HG03175 (cell line): ENCODE data around the gene POLR1A.

Source experiments
- ATAC-seq: cut with Tn5 transposase; IDR thresholded peaks from one replicate; pipeline ENCODE4 v1.9.1; 2021; ENCODE audit warnings: mild to moderate bottlenecking, moderate library complexity; ENCODE audit not compliant: unreplicated experiment

POLR1A gene

DNA sequence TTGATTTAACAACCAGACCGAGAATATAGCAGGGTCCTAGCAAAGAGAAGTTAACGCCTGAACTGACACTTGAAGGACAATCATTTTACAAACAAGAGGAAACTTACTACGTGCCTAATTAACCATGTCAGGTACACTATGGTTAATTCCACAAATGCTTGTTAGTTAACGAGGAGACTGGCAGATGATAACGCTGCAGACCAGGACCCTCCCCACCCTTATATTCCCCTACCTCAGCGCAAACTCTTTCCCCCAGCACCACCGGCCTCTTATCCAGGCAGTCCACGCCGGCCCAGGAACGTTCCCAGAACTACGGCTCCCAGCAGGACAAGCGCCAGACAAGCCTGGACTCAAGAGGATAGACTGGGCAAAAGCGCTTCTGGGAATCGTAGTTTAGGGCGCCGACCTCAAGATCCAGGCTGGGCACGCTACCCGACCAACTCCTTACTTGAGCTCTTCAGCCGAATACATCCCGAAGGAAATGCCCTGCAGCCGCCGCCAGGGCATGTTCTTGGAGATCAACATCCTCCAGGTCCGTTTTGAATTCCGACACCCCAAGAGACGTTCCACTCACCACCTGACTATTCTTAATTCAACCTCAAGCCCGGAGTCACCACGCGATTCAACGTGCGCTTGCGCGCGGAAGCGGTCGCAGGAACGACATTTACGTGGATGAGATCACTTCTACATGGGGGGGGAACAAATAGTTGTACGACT is at the start of gene POLR1A:
Gene POLR1A, minus strand, starts transcription at position 635 of the 717 bp plus-strand sequence. Its CDS starts 110 bp downstream, at position 525.
- peak; percentile 75 for ATAC-seq

DNA sequence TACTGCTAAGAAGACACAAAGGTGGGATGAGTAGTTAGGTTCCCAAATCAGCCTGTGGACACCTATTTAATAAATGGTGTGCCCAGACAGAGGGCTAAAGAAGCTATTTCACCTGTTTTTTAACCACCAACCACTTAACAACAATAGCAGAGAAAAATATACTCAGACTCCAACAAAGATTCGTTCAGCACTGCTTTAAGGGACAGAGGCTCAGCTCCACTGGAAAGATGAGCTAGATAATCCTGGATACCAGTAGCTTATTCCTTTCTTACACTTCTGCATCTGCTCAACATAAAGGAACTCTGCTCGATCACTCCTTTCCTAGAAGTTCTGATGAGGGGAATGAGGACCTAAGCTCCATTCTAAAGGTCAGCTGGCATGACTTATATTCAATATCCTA is 44.8 kb upstream of the POLR1A start:
- no peak for ATAC-seq

DNA sequence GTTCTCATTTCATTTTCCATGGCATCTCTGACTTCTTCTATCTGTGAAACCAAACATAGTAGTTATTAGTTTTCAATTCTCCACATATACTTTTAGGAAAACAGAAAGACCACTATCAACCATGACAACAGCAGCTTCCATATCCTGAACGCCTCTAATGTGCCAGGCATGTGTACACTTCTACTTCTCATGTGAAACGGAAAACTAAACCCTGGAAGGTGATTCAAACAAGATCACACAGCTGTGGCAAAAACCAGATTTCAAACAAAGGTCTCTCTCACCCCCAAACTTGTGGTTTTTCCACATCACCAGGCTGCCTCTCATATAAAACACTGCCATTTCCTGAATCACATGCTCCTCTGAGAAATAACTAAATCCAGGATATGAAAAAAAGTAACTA is 42.1 kb upstream of the POLR1A start:
- ATAC-seq, result no peak

DNA sequence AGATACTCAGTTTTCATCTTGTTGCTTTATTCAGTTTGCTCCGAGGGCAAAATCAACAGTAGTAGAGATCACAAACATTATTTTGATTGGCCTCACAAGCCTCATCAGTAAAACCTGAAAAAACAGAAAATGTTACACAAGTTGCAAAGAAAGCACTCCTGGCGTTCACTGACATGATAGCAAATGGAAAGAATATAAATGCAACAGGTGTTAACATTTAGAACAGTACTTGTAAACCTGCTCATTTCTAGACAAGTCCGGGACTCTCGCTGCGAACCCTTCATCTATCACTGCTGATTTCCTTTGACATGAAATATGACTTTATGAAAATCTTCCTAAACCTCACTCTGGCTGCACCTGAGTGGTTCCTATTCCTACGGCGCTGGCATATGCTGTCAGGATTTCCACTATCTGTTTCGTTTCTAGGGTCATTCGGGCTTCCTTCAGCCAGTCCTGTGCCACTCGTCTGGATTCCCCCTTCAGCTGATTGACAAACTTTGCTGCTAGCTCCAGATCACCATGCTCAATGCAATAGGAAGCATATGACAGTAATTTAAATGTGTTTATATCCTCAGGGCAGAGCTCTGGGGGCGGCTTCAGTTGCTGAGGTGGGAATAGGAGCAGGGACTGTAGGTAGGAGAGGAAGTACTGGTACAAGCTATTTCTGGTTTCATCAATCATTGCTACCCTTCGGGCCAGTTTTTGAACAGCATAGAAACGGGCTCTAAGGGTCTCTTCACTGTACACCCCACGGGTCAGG is 38.4 kb upstream of the POLR1A start:
- no peak for ATAC-seq

DNA sequence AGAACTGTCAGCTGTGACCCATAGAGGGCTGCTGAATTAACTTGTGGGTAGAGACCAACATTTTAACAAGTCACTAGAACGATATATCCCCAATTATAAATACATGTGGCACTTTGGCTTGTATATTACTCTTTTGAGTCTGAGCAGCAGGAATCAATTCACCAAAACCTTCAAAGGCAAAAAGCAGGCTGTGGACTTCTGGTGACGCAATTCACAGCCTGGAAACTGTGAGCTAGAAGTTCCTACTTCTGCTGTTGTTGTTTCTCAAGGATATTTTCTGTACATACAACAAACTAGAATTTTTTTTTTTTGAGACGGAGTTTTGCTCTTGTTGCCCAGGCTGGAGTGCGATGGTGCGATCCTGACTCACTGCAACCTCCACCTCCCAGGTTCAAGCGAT is 37.6 kb upstream of the POLR1A start:
- ATAC-seq, result no peak

DNA sequence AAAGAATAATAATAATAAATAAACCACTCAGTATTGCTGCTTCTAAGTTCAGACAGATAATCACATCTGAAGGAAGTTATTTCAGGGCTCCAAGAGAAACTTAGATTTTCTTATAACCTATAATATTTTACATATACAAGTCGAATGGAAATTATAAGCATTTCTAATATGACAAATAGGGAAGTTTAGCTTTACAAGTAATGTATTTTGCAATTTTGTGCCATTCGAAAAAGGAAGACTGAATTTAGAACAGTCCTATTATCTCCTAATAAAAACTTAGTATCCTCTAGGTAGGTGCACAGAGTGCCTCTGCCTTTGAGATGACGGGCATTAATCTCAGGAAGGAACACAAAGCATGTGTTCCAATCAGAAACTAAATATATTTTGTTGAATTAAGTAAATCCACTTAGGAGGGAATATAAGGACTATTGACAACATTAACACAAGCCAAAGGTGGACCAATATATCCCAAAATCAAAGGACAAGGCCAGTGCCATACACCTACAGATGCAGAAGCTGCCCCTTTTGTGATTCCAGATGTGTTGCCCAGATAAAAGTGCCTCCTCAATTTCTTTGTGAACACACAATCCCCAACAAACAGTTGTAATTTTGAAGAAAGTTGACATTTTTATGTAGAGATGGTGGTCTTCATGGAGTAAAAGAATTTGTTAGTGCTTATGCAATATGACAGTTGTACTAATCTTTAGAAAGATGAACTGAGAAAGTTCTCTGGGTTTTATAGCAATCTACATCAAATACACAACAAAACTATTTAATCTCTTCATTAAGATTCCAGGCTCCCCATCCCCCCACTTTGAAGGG is 37.0 kb upstream of the POLR1A start:
- ATAC-seq, result no peak

DNA sequence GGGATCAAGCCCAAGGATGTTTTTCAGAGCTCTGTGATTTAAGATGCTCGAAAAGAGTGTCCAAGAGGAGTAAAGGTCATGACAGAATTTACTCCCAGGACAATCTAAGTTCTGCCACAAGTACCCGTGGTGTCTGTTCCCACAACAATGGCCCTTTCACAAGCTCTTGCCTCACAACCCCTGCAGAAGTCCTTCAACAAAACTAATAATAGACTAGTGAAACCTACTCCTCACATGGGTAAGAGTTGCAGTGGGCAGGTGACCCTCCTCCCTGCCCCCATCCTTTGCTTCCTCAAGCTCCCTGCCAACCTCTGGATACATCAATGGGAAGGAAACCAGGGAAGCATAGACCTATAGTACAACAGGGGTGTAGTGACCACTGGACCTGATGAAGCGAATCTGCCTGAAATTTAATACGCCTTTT is 35.3 kb upstream of the POLR1A start:
- ATAC-seq, result no peak

DNA sequence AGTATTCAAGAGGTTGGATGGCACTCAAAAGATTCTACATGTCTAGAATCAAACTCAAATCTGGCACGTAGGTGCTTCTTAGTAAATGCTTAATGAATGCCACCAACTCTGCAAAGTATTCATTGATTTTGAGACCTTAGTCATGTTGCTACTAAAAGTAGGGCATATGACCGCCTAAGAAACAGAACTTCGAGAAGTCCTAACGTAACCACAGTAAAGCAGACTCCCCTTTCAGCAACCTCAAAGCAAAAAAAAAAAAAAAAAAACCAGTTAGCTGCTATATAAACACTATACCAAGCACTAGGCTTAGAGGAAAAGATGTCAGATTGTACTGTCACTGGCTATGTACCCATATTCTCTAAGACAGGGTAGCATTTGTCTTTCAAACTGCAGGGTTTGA is 34.3 kb upstream of the POLR1A start:
- ATAC-seq, result no peak

DNA sequence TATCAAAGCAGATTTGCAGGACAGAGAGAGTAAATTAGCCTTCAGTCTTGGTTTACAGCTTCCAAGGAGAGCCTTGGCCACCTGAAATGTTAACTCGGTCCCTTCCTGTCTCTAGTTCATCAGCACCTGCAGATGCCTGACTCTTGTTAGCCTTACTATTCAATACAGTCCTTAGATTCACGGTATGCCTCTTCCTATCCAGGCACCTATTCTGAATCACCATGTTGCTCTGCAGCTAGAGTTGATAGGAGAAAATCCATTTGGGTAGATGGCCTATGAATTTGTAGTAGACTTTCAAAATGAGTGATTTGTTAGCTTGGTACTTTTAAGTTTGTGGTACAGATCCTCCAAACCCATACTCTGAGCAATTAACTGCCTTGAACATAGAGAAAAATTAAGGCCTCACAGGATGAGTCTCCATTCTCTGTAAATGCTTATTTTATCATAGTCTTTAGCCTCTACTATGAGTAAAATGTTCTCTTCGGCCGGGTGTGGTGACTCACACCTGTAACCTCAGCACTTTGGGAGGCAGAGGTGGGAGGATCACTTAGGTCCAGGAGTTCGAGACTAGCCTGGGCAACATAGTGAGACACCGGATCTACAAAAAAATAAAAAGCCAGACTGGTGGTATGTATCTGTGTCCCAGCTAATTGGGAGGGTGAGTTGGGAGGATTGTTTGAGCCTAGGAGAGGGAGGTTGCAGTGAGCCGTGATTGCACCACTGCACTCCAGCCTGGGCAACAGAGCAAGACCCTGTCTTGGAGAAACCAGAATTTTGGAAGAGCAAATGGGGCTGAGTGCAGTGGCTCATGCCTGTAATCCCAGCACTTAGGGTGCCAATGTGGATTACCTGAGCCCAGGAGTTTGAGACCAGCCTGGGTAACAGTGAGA is 33.3 kb upstream of the POLR1A start:
- no peak for ATAC-seq

DNA sequence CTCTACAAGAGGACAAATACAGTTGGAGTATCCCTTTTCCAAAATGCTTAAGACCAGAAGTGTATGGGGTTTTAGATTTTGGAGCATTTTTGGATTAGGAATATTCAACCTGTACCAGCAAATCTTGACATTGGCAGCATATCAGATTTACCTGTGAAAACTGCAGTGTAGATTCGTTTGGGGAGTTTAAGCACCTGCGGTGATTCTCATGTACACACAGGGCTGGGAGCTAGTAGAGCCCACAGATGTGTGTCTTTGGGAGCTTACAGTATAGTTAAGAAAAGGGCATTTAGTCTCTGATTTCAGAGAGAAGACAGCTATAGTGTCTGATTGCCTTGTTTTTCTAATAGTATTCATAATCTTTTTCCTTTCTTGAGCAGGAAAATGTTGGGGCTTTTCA is 30.5 kb upstream of the POLR1A start:
- ATAC-seq, result no peak

DNA sequence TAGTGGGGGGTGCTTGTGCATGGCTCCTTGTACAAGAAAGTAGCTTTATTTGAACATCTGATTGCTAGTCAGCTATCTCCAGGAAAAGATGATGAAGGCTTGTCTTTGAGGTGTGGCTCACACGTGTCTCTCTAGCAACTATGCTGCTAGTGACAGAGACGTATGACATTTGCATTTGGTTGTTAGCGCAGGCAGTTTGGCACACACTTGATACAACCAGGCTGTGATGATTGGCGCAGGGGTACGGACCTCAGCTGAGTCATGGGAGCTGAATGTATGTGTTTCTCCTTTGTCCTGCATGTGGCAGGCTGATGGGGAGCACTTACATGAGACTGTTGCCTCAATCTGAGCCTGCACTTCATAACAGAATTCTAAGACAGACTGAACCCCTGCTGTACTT is 30.0 kb upstream of the POLR1A start:
- ATAC-seq, result no peak

DNA sequence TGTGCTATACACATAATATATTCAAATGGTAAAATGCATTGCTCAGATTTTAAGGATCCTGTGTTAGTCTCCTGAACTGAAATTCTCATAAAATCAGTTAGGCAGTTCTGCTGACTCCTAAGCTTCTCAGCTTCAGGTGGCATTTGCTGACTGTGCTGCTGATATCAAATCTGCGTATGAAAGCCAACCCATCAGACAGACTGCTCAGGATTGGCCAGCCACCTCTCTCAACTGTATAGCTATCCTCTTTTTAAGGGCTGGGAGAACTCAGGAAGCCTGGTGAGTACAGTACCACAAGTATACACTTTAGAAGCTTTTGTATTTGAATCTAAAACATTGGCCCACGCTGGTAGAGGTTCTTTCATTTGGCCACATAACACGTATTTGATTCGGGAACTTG is 29.0 kb upstream of the POLR1A start:
- no peak for ATAC-seq

DNA sequence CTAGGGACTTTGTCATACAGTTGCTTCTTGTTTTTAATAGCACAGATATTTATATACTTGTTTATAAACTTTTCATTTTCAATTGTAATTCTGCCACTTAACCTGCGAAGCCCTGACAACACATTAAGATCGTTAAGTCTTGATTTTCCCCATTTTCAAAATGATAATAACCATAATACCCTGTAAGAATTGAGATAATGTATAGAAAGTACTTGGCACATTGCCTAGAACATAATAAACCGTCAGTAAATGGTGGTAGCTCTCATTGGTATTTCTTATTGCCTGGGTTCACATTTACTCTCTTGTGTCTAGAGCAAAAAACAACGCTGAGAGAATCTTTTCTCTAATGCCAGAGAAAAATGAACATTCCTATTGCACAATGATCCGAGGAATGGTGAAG is 19.0 kb upstream of the POLR1A start:
- ATAC-seq, result no peak

DNA sequence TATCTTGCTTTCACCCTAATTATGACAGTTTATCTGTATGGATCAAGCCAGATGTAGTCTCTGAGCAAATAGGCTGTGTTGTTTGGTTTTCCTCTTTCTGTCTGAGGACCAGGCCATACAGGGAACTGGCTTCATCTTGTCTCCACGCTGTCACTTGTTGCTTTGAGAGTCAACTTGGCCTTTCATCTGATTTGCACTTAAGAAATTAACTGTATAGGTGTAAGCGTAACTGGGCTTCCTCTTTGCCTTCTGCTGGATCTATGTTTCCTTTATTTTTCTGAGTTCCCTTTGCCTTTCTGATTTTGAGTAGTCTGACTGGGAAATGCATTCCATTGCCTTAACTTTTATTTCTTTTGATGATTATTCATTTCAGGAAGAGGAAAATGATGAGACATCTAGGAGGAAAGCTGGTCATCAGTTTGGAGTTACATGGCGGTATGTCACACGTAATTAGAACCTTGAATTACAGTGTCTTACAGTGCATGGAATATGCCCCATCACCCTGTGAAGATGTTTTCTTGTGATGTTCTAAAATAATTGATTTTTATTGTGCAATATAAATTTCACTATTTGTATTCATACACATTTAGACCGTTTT is 17.7 kb upstream of the POLR1A start:
- no peak for ATAC-seq

DNA sequence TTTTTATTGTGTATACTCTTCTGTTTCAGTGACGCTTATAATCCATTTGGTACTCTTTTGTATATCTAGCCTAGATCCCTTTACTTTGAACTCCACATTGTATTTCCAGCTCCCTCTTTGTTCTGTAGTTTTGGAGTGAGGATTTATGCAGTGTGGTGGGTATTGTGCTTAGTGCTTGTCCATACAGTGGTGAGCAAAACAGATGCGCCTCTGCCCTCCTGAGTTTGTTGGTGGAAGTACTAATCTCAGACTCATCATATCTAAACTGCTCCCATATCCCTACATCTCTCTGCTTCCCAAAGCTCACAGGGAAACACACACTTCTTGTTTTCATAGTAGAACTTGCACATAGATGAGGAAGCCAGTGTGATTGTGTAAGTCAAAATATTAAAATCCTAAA is 12.4 kb upstream of the POLR1A start:
- no peak for ATAC-seq

DNA sequence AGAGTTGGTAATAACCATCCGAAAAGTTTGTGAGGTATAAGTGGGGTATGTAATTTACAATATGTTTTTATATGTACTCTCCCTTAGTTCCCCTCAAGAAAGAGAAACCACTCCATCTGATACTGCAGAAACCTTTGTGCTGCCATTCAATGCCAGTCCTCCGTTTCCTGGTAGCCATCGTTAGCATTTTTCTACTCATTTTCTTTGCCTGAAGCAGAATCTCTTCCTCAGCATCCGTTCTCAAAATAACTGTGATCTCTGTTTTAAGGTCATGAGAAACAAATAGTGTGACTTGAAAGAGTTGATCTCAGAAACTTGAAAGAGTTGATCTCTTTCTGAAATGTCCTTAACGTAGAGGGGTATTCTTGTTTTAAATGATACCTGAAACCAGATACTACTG is 1.3 kb upstream of the POLR1A start:
- no peak for ATAC-seq

DNA sequence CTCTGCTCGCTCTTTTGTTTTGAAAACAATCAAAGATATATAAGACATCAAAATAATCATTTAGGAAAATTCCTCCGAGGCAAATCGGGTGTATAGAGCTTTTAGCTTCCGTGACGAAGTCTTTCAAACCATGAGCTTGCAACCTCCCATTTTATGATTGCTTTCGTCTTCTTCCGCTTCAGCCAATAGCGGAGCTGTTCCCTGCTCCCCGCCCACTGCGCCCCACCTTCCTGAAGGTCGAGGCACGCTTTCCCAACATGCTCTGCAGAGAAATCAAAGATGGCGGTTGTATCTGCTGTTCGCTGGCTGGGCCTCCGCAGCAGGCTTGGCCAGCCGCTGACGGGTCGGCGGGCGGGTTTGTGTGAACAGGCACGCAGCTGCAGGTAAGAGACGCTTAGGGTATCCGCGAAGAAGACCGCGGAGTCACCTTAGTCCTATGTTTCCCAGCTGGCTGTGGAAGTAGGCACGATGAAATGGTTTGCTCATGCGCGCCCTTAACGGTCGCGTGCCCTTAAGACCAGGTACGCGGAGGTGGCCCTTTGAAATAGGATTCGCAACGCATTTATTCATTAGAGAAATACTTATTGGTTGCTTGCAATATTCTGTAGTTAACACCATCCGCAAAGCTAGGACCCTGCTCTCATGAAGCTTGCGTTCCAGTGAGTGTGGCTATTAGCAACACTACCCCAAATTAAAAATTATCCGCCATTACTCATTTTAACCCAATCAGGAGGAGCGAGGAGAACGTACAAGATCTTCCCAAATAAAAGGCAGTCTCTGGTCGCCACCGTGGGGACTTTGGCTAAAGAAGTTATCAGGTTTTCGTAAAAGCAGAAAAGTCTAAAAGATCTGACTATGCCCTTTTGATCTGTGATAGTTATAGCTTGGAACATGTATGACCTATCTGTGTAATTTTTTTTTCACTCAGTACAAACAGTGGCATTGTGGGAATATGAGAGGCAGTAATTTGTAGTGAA is 571 bp upstream of the POLR1A start, which contains the start of gene PTCD3:
Gene PTCD3, plus strand, starts transcription at position 267 of the 977 bp plus-strand sequence. Its CDS starts 13 bp downstream, at position 280.
- ATAC-seq, result peak; percentile 92

DNA sequence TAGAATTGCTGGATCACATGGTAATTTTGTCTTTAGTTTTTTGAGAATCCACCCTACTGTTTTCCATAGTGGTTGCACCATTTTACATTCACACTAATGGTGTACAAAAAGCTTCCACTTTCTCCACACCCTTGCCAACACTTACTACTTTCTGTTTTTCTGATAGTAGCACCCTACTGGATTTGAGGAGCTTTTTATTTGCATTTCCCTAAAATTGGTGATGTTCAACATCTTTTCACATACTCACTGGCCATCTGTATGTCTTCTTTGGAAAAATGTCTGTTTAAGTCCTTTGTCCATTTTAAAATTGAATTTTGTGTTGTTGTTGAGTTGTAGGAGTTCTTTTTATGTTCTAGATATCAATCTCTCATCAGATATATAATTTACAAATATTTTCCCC is 3.5 kb downstream of the POLR1A start:
- ATAC-seq, result no peak

DNA sequence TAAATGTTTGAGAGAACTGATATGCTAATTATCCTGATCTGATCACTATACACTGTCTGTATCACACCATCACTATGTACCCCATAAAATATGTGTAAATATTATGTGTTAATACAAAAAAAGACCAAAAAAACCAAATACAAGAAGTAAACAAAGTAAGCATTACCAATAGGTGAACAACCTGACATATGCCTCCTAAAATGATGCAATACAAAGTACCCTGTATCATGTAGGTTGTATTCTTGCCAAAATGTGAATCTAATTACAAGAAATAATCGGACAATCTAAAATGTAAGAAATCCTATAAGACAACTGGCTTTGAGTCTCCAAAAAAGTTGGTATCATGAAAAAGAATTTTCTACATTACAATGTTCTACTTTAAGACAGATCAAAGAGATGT is 7.8 kb downstream of the POLR1A start:
- no peak for ATAC-seq
